B cell (primary cell): ENCODE results near the gene PARD3. TPM values are rescaled to one million over a fixed set of nuclear protein-coding genes. Genes with fewer than 3 reads are reported as not detected.

Source experiments
- ATAC-seq: fragments of 200-7000 bp; cut with Tn5 transposase; one replicate; pipeline ENCODE4 v1.10.0; 2021; ENCODE audit warnings: low read depth, mild to moderate bottlenecking, moderate number of reproducible peaks, moderate library complexity
- CTCF ChIA-PET: fragments of 350-600 bp; sonication (Branson Sonifier 250); formaldehyde crosslinking; loops from one replicate; lab custom pipeline; 2021; ENCODE audit warnings: antibody characterized with exemption, inconsistent platforms; lab: Charles Lee
- POLR2A ChIA-PET: fragments of 350-600 bp; sonication (Branson Sonifier 250); formaldehyde crosslinking; loops from one replicate; lab custom pipeline; 2021; ENCODE audit warnings: antibody characterized with exemption; lab: Charles Lee
- DNase-seq: peaks from one replicate; pipeline ENCODE4 v3.0.0; 2013
- H2AFZ ChIP-seq: 2 replicates; pipeline ENCODE4 v1.6.1; 2012; ENCODE audit warnings: mild to moderate bottlenecking, low read depth, low read length; ENCODE audit not compliant: insufficient read depth, poor library complexity, severe bottlenecking
- H3K27ac ChIP-seq, 2 donors: 1 replicate in 1 of 2; 2 replicates in 1 of 2; pipeline ENCODE4 v1.5.1; 2012 to 2013; ENCODE audit warnings: low read length in 2 of 2, mild to moderate bottlenecking in 2 of 2, moderate library complexity in 1 of 2
- H3K27me3 ChIP-seq, 4 experiments: fragments of 200-600 bp in 1 of 4; sonication (generic) in 1 of 4; replicated peaks in 1 of 4; 1 replicate in 2 of 4; 2 replicates in 2 of 4; pipeline versions ENCODE4 v1.6.1 to v1.7.0; 2013 to 2016; ENCODE audit warnings: low read length in 3 of 4, mild to moderate bottlenecking in 2 of 4, mixed read lengths in 1 of 4, moderate library complexity in 1 of 4; ENCODE audit not compliant: insufficient read depth in 4 of 4, control insufficient read depth in 3 of 4; ENCODE audit errors: control extremely low read depth in 1 of 4
- H3K36me3 ChIP-seq, 2 experiments: replicated peaks in 1 of 2; 1 replicate in 1 of 2; 2 replicates in 1 of 2; pipeline versions ENCODE4 v1.6.1 to v1.7.1; 2013; ENCODE audit warnings: low read length in 1 of 2; ENCODE audit not compliant: insufficient read depth in 2 of 2, control insufficient read depth in 1 of 2; ENCODE audit errors: control extremely low read depth in 1 of 2, extremely low read depth in 1 of 2
- H3K4me1 ChIP-seq, 2 donors: fragments of 200-600 bp in 1 of 2; sonication (generic) in 1 of 2; 1 replicate in 1 of 2; 2 replicates in 1 of 2; pipeline versions ENCODE4 v1.5.1 to v1.6.1; 2013 to 2017; ENCODE audit warnings: low read length in 2 of 2; ENCODE audit not compliant: control insufficient read depth in 2 of 2, insufficient read depth in 2 of 2
- H3K4me2 ChIP-seq: replicated peaks from 2 replicates; pipeline ENCODE3; 2012; ENCODE audit warnings: mild to moderate bottlenecking, low read depth, low read length; ENCODE audit not compliant: poor library complexity, severe bottlenecking
- H3K4me3 ChIP-seq, 5 experiments: fragments of 200-600 bp in 1 of 5; sonication (generic) in 1 of 5; 1 replicate in 3 of 5; 2 replicates in 2 of 5; pipeline versions ENCODE4 v1.5.1 to v1.7.0; 2011 to 2016; ENCODE audit warnings: low read length in 4 of 5, mild to moderate bottlenecking in 4 of 5, low read depth in 2 of 5, control low read depth in 1 of 5, moderate library complexity in 1 of 5; ENCODE audit not compliant: insufficient read depth in 1 of 5; ENCODE audit errors: control extremely low read depth in 1 of 5, extremely low read depth in 1 of 5
- H3K79me2 ChIP-seq: fragments of 200-600 bp; sonication (generic); one replicate; pipeline ENCODE4 v1.6.0; 2016; ENCODE audit warnings: low read length; ENCODE audit not compliant: control insufficient read depth, insufficient read depth
- H3K9ac ChIP-seq: fragments of 200-600 bp; sonication (generic); 2 replicates; pipeline ENCODE4 v1.6.1; 2017; ENCODE audit warnings: mild to moderate bottlenecking, low read length, moderate library complexity
- H3K9me3 ChIP-seq, 3 donors: one replicate each; pipeline versions ENCODE4 v1.6.1 to v1.7.1; 2013; ENCODE audit warnings: low read length in 2 of 3; ENCODE audit not compliant: control insufficient read depth in 2 of 3, insufficient read depth in 1 of 3; ENCODE audit errors: control extremely low read depth in 1 of 3
- H4K20me1 ChIP-seq: 2 replicates; pipeline ENCODE4 v1.6.0; 2012; ENCODE audit warnings: mild to moderate bottlenecking, low read length; ENCODE audit not compliant: insufficient read depth, control insufficient read depth, poor library complexity, severe bottlenecking
- H3K27ac Mint-ChIP-seq: one replicate; pipeline ENCODE4 v1.8.0; 2021; ENCODE audit warnings: mixed read lengths
- H3K27me3 Mint-ChIP-seq: one replicate; pipeline ENCODE4 v1.8.0; 2021; ENCODE audit warnings: mixed read lengths
- H3K4me1 Mint-ChIP-seq: one replicate; pipeline ENCODE4 v1.8.0; 2021; ENCODE audit warnings: mixed read lengths
- H3K4me3 Mint-ChIP-seq: one replicate; pipeline ENCODE4 v1.8.0; 2021; ENCODE audit warnings: mixed read lengths
- H3K9me3 Mint-ChIP-seq: one replicate; pipeline ENCODE4 v1.8.0; 2022; ENCODE audit warnings: mixed read lengths; ENCODE audit not compliant: insufficient read depth
- EZH2 ChIP-seq: IDR thresholded peaks from 2 replicates; pipeline ENCODE4 v1.6.1; 2012; ENCODE audit warnings: borderline replicate concordance, low read depth, mild to moderate bottlenecking, moderate library complexity, low read length; ENCODE audit not compliant: insufficient read depth, poor library complexity, severe bottlenecking
- WGBS: methylation state at CpG from one replicate; pipeline ENCODE4 v1.1.5; 2013; ENCODE audit warnings: missing lambda C conversion rate; ENCODE audit not compliant: insufficient coverage; 5-methylcytosine and 5-hydroxymethylcytosine counted together
- intact Hi-C: fragments of 100-400 bp; cut with micrococcal nuclease; formaldehyde crosslinking; loops from one replicate; pipeline ENCODE4 v1.10.0; 2022
- polyA plus RNA-seq: library from polyadenylated mRNA; depleted of rRNA; stranded (reverse); fragments of >200 nt; gene quantifications from 2 replicates; pipeline ENCODE4 v1.2.3, GENCODE V29; 2012
- total RNA-seq, 2 donors: library from RNA; stranded (reverse); fragments of 120-200 nt in 1 of 2; gene quantifications; 1 replicate in 1 of 2; 2 replicates in 1 of 2; pipeline versions ENCODE4 v1.2.3 to v1.2.4, GENCODE V29; 2013 to 2022
- TF ChIP-seq, protein P1 (sequence below): fragments of 200-600 bp; IDR thresholded peaks from one replicate; pipeline ENCODE4 v1.8.0; 2022; ENCODE audit warnings: antibody characterized with exemption, mild to moderate bottlenecking

Gene PARD3
- total and polyA plus RNA-seq, 2 donors (not counting 1 experiment from before 2014, with no cell fraction given), result not detected

DNA sequence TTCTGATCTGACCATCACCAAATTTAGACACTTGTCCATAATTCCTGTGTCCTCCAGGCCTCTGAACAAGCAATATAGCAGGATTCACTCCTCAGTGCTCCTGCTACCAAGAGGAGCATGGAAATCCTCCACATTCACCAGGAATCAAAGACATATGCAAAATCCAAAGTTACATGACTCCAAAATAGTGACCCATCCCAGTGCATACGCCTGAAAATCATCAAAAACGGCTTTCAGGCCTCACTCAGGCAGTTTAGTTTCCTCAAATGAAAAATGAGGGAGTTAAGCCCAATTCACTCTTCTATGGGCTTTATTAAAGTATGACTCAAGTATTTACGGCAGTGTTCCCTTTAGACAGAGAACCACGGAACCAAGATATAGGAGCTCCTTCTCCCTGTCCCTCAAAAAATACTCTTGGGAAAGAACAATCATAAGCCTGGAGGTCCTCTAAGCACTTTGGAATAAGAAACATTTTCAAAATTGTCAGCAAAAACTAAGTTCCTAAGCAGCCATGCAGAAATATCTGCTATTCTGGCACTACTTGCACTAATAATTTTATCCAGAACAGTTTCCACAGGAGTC lies 240.7 kb downstream of the PARD3 start:
- no peak overlapping the region for H3K4me2 ChIP-seq
- ATAC-seq, result no peak

DNA sequence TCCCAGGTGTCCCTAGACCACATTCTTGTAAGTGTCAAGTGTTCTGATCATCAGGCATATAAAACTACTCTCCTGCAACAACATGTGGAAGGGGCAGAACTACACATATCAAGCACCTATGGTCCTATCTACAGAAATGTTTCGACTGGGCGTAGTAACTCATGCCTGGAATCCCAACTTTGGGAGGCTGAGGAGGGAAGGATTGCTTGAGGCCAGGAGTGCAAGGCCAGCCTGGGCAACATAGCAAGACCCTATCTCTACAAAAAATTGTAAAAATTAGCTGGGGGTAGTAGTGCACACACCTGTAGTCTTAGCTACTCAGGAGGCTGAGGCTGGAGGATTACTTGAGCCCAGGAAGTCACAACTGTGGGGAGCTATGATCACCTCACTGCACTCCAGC lies 244.2 kb downstream of the PARD3 start:
- H3K9me3 ChIP-seq, result no peaks in the 10 kb centered on the region
- Mint-ChIP-seq H3K4me1 (no peaks in the 10 kb centered on the region), H3K27ac (no peak overlapping the region), H3K9me3 (no peaks in the 10 kb centered on the region), H3K27me3 (no peaks in the 10 kb centered on the region), H3K4me3 (no peak overlapping the region)
- no CpG with 5 or more reads among the region's 2 CpGs for WGBS
- no peaks in the 10 kb centered on the region for H3K27me3 ChIP-seq
- intact Hi-C loops, result no loop called here
- H4K20me1 ChIP-seq, result no peaks in the 10 kb centered on the region
- no peak overlapping the region for H3K9ac ChIP-seq
- CTCF ChIA-PET, result no interaction called here
- TF ChIP-seq EZH2, result no peak
- TF ChIP-seq, protein P1, sequence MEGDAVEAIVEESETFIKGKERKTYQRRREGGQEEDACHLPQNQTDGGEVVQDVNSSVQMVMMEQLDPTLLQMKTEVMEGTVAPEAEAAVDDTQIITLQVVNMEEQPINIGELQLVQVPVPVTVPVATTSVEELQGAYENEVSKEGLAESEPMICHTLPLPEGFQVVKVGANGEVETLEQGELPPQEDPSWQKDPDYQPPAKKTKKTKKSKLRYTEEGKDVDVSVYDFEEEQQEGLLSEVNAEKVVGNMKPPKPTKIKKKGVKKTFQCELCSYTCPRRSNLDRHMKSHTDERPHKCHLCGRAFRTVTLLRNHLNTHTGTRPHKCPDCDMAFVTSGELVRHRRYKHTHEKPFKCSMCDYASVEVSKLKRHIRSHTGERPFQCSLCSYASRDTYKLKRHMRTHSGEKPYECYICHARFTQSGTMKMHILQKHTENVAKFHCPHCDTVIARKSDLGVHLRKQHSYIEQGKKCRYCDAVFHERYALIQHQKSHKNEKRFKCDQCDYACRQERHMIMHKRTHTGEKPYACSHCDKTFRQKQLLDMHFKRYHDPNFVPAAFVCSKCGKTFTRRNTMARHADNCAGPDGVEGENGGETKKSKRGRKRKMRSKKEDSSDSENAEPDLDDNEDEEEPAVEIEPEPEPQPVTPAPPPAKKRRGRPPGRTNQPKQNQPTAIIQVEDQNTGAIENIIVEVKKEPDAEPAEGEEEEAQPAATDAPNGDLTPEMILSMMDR, result no peak
- no peak overlapping the region for H3K27ac ChIP-seq
- POLR2A ChIA-PET, result no interaction called here
- DNase-seq (no peak), ATAC-seq (no peak)
- H3K36me3 ChIP-seq, result no peaks in the 10 kb centered on the region
- no peak overlapping the region for H2AFZ ChIP-seq
- no peak overlapping the region for H3K4me3 ChIP-seq
- H3K79me2 ChIP-seq, result no peaks in the 10 kb centered on the region
- H3K4me1 ChIP-seq, result no peaks in the 10 kb centered on the region
- no peak overlapping the region for H3K4me2 ChIP-seq

More for the DNA sequence above, 240.7 kb downstream of the PARD3 start:
- H3K27me3 ChIP-seq, result no peaks in the 10 kb centered on the region
- H3K4me3 ChIP-seq, result no peak overlapping the region
- no peak overlapping the region for H2AFZ ChIP-seq
- no peaks in the 10 kb centered on the region for H3K79me2 ChIP-seq
- H3K9me3 ChIP-seq, result no peaks in the 10 kb centered on the region
- ChIA-PET CTCF (no interaction called here), POLR2A (no interaction called here)
- H3K27me3 Mint-ChIP-seq, result no peaks in the 10 kb centered on the region
- no peaks in the 10 kb centered on the region for H3K4me1 Mint-ChIP-seq
- H3K4me1 ChIP-seq, result no peaks in the 10 kb centered on the region
- H3K9ac ChIP-seq, result no peak overlapping the region
- no peak overlapping the region for H3K4me3 Mint-ChIP-seq
- no peak overlapping the region for H3K27ac ChIP-seq
- H3K27ac Mint-ChIP-seq, result no peak overlapping the region
- no peaks in the 10 kb centered on the region for H3K36me3 ChIP-seq
- DNase-seq, result no peak
- TF ChIP-seq EZH2, result no peak
- TF ChIP-seq, protein P1, result no peak
- H4K20me1 ChIP-seq, result no peaks in the 10 kb centered on the region
- intact Hi-C loops, result no loop called here
- 100% methylated on average over 2 of the region's 4 CpGs for WGBS
- H3K9me3 Mint-ChIP-seq, result no peaks in the 10 kb centered on the region
